Activated gamma-delta T cell treated with anti-CD3 and anti-CD28 coated beads, Interleukin-2, amount 50 U/mL, for 16 hours (primary cell): ENCODE measurements around the gene LRRC71.

ENCODE experiments used
- DNase-seq: peaks from one replicate; pipeline ENCODE4 v3.0.0-alpha.2; 2020; ENCODE audit warnings: low read depth

LRRC71 gene

GRCh38 chr1:156892190-156893047 lies 28.0 kb upstream of the LRRC71 start:
- DNase-seq: peak; percentile 71

DNA sequence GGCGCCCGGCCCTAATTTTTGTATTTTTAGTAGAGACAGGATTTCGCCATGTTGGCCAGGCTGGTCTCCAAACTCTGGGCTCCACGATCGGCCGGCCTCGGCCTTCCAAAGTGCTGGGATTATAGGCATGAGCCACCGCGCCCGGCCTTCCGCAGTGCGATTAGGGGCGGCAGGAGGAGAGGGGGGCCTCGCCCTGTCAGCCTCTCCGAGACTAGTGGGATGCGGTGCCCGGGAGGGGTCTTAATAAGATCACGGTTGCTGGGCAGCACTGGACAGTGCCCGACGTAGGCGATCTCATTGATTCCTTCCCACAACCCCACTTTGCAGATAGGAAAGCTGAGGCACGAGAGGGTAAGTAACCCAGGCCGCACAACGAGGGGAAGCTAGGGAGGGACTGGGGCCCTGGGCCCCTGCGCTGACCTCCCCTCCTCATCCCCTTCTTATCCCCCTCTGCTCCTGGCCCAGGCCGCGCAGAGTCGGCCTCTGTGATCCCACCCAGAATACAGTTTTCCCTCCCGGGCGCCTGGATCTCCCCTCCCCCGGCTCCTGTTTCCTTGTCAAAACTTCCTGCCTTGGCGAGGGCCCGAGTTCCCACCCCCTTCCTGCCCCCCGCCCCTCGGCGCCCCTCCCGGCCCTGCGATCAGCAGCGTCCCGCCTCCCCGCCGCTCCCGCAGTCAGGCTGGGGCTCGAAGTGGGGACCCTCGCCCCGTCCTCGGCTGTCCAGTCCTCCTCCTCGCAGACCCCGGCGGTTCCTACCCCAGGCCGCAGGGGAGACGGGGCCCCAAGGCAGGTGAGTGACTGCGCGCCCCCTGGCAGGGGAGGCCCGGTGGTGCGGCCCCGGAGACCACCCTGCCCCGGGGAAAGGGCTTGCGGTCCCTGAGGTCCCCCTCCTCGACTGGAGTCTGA lies 27.1 kb upstream of the LRRC71 start, which contains the start of gene PEAR1:
Gene PEAR1, plus strand, starts transcription at position 671 of the 906 bp plus-strand sequence. CDS start 10,209 bp downstream, outside the sequence.
- DNase-seq: no peak

GRCh38 chr1:156894001-156894400 lies 26.4 kb upstream of the LRRC71 start:
- DNase-seq: no peak

DNA sequence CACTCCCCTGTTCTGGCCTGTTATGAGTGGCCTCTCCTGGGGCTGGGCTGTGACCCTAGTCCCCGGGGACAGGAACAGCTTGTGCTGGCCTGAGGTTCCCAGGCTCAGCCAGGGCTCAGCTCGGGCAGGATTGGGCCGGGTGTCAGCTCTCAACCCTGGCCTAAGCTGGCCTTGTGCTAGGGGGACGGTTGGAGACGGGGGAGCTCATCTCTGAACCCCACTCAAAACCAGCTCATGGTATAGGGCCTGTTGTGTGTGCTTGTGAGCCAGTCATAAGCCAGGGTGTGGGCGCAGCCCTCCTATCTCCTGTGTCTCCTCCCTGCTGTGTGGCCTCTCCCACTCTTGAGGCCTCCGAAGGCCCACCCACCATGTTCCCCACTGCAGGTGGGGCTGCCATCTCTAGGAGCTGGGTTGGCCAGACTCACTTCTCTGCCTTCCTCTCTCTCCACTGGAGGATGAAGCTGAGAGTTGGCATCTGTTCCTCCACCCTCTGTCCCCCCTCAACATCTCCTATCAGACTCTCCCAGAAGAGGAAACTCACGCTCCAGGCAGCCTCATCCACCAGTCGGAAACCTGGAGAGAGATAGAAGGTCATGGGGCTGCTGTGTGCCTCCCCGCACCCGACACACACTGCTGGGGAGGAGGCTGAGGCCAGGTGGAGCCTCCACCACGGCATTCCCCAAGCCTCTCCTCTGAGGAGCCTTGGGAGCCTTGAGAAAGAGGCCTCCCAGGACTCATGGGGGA lies 25.5 kb upstream of the LRRC71 start:
- DNase-seq: no peak

DNA sequence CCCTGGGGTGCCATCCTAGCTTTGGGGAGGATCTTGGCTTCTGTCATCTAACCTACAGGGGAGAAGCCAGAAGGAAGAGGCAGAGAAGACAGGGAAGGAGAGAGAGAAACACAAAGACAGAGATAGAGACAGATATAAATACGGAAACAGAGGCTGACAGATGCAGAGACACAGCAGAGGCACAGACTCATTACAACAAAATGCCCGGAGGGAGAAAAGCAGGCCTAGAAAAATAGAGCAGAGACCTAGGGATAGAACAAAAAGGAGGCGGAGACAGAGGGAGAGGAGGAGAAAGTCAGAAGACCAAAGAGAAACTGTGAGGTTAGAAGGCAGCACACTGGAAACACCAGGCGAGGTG lies 25.0 kb upstream of the LRRC71 start:
- DNase-seq: no peak

- DNase-seq: no peak
These were observed 24.5 kb upstream of the LRRC71 start for GRCh38 chr1:156895927-156896326.

DNA sequence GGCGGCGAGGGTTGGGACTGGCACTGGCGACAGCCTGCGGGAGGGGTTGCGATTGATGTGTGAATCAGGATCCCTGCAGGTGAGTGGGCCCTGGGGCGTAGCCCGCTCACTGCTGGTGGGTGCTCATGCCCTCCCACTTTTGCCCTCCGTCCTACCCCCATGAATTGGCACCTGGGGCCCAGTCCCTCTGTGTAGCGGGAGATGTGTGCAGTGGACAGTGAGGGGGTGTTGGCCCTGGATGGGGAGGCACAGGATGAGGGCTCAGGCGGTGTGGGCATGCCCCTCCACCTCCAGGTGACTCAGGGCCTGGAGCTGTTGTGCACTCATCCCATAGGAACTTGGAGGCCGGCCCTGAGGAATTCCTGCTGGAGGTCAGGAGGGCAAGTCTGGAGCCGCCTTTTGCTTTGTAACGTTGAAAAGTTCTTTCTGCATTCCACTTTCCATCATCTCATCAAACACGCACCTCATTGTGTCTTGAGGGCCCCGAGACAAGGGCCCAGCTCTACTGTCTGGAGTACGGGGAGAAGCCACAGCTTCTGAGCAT lies 23.9 kb upstream of the LRRC71 start:
- DNase-seq: no peak

GRCh38 chr1:156897078-156897825 lies 23.2 kb upstream of the LRRC71 start:
- DNase-seq: no peak

GRCh38 chr1:156898161-156898566 lies 22.3 kb upstream of the LRRC71 start:
- no peak for DNase-seq

DNA sequence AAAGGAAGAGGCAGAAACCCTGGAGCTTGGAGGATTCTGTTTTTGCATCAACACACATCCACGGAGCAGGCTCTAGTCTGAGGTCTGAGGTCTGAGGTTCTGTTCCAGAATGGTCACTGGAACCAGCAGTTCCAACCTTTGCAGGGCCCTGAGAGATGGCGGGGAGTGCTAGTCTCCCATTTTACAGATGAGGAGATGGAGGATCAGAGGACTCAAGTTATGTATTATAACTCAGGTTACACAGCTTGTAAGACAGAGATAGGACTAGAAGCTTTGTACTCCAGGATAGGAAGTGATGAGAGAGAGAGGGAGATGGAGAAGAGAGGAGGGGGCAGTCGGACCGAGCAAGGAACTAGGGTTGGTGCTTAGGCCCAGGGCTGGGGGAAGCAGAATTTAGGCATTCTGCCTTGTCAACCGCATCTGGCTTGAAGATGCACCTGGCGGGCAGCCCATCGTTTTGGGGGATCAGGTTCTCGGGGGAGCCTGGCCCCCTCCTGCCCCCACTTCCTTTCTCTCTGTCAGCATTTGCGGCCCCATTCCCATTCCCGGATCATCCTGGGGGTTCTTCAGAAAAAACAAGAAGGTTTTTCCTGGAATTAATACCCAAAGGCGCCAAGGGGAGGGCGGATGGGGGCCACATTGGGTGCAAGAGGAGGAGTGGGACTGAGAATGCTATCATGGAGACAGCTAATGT lies 21.3 kb upstream of the LRRC71 start:
- DNase-seq: no peak

DNA sequence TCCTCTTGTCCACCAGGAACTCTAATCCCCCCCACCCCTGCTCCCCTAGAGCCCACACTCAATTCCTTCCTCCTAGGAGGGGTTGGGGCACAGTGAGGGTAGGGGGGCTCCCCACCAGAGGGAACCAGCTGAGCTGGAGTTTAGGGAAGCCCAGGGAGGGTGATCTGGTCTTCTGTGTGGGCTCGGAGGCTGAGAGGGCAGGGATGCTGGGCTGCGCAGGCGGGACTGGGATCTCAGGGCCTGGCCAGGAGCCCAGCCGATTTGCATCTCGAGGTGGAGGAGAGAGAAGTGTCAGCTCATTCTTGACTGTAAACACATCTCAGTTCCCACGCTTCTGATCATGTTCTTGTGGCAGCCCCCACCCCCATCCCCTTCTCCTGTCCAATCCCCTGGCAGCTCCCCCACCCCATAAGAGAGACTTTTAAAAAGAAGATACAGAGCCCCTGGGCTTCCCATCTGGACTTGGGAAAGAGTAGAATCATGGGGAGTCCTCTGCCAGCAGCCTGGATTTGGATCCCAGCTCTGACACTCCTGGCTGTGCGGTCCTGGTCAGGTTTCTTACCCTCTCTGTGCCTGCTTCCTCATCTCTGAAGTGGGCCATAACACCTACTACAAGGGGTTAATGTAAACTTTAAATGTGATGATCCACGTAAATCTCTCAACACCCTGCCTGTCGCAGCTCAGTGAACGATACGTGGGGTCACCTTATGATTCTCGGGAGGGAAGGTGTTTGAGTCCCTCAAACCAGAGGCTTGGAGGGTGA lies 20.3 kb upstream of the LRRC71 start:
- no peak for DNase-seq

- no peak for DNase-seq
These were observed 19.4 kb upstream of the LRRC71 start for GRCh38 chr1:156900896-156901589.

- DNase-seq: no peak
These were observed 18.9 kb upstream of the LRRC71 start for GRCh38 chr1:156901590-156901900.

GRCh38 chr1:156901966-156902915 lies 18.2 kb upstream of the LRRC71 start:
- DNase-seq: no peak

DNA sequence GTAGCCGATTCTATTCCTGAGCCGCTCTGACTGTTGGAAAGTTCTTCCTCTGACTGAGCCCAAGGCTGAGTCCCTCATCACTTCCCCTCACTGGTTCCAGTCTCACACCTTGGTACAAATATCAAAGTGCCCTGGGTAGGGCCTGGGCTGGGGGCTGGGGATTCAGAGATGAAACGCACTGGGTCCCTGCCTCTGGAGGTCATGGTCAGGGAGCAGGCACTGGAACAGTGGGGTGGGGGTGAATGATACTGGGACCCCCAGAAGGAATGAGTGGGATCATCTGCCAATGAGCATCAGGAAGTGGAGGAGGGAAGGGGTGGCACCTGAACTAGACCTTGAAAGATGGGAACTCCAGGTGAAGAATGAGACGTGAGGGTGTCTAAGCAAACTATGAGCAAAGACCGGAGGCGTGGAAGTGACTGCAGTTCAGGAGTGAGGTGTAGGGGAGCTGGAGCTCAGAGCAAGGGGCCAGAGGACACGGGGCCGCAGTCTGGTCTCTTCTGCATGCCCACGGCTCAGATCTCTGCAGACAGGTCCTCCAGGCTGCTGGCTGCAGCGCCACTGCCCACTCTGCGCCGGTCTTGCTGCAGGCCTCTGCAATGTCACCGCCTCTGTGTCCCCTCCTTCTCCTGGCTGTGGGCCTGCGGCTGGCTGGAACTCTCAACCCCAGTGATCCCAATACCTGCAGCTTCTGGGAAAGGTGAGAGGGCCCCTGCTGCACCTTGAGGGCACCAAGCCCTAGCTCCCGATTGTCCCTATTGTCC lies 16.9 kb upstream of the LRRC71 start:
- no peak for DNase-seq

DNA sequence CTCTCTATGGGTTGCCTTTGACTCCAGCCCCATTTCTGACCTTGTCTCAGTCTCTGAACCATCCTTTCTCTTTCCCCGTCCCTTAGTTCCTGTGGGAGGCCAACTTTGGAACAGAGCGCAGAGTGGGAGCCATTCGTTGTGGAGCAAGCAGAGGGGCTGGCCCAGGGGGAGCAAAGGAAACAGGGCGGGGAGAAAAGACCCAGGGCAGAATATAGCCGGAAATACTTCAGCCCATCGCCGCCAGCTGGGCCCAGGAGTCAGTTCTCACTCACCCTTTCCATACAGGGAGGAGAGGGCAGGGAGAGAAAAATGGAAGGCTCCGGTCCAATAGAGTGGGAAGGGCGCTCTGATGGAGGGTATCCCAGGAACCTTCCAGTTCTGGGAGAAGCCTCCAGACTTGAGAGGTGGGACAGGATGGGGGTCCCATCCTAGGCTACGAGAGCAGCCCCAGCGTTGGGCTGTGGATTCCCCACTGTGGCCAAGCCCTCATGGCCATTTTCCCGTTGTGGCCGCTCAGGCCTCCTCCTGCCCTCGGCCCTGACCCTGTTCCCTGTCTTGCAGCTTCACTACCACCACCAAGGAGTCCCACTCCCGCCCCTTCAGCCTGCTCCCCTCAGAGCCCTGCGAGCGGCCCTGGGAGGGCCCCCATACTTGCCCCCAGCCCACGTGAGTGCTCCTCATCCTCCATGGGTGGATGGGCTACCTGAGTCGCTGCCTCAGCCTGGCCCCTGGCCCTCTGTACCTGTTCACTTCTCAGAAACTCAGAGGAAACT lies 16.1 kb upstream of the LRRC71 start:
- no peak for DNase-seq

DNA sequence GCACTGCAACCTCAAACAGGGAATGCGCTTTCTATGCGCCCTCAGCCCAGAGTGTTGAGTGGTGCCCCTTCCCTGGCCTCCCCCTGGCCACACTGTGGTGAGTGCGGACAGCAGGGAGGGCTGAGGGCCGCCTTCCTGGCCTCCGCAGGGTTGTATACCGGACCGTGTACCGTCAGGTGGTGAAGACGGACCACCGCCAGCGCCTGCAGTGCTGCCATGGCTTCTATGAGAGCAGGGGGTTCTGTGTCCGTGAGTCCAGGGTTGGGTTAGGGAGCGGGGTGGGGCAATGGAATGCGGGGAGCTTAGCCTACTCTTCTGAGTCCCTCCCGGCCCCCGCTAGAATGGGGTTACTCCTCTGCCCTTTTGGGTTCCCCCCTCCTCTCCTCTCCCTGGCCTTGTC lies 15.3 kb upstream of the LRRC71 start:
- DNase-seq: no peak
